Activated CD8-positive, alpha-beta memory T cell treated with anti-CD3 and anti-CD28 coated beads, Interleukin-2, amount 10 ng/mL, durations not matched to agents 7 days and 5 days (primary cell): ENCODE measurements around the gene GLYATL3. TPM values are rescaled to one million over a fixed set of nuclear protein-coding genes. Genes with fewer than 3 reads are reported as not detected.
"Not testable (repeated sequence)": the region's sequence is repeated elsewhere in the genome, so short reads cannot be mapped to it uniquely, and the experiment has no call there.

ENCODE experiments used
- ATAC-seq: fragments of 150-1000 bp; cut with Tn5 transposase; one replicate; pipeline ENCODE4 v1.10.0; 2021; ENCODE audit warnings: moderate library complexity
- CTCF ChIA-PET: fragments of 350-600 bp; sonication (Branson Sonifier 250); formaldehyde crosslinking; loops from one replicate; lab custom pipeline; 2021; ENCODE audit warnings: antibody characterized with exemption; lab: Charles Lee
- DNase-seq: peaks from one replicate; pipeline ENCODE4 v3.0.0-alpha.2; 2020
- H3K27ac Mint-ChIP-seq: one replicate; pipeline ENCODE4 v1.8.0; 2021; ENCODE audit warnings: mild to moderate bottlenecking, mixed read lengths
- H3K27me3 Mint-ChIP-seq: one replicate; pipeline ENCODE4 v1.8.0; 2021; ENCODE audit warnings: mixed read lengths
- H3K36me3 Mint-ChIP-seq: one replicate; pipeline ENCODE4 v1.8.0; 2021; ENCODE audit warnings: mild to moderate bottlenecking, mixed read lengths
- H3K4me1 Mint-ChIP-seq: one replicate; pipeline ENCODE4 v1.8.0; 2021; ENCODE audit warnings: mixed read lengths
- H3K4me3 Mint-ChIP-seq: one replicate; pipeline ENCODE4 v1.8.0; 2021; ENCODE audit warnings: mild to moderate bottlenecking, moderate library complexity, mixed read lengths
- H3K9me3 Mint-ChIP-seq: one replicate; pipeline ENCODE4 v1.8.0; 2022; ENCODE audit warnings: low read depth, mixed read lengths
- total RNA-seq, 2 experiments: library from RNA; stranded (reverse); gene quantifications; one replicate each; pipeline ENCODE4 v1.2.3, GENCODE V29; 2021

The GLYATL3 gene
- not detected for total RNA-seq

DNA sequence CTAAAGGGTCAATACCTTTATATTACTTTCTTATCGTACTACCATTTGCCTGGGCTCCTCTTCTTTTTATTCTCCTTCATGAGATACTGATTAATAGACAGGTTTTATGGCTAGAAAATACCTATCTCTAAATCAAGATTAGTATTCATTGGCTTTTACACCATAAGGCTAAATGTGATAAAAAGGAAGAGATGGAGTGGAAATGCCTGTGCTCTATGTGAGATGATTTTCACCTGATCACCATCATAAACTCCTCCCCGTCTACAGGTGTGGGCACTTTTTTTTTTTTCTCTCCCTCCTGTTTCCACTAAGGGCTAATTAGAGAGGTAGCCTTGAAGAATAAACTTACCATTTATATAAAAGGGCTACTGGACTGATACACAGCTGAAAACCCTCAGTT, at the start of gene GLYATL3:
GLYATL3 (plus strand) TSS at position 301 of the 400 bp plus-strand sequence. CDS start 12,068 bp downstream, outside the sequence.
- CTCF ChIA-PET: interaction anchor here (1.2 kb wide), 1 partner anchor 10 kb away, joined by 3 read pairs; no protein-coding TSS in a partner anchor
- H3K4me3 Mint-ChIP-seq: no peak within 1 kb of the TSS
- H3K36me3 Mint-ChIP-seq: no peaks in the 10 kb centered on the region
- no peak for ATAC-seq
- no peaks in the 10 kb centered on the region for H3K27me3 Mint-ChIP-seq
- no peak within 1 kb of the TSS for H3K27ac Mint-ChIP-seq
- no peak for DNase-seq
- H3K4me1 Mint-ChIP-seq: no peaks in the 10 kb centered on the region
- no peaks in the 10 kb centered on the region for H3K9me3 Mint-ChIP-seq

DNA sequence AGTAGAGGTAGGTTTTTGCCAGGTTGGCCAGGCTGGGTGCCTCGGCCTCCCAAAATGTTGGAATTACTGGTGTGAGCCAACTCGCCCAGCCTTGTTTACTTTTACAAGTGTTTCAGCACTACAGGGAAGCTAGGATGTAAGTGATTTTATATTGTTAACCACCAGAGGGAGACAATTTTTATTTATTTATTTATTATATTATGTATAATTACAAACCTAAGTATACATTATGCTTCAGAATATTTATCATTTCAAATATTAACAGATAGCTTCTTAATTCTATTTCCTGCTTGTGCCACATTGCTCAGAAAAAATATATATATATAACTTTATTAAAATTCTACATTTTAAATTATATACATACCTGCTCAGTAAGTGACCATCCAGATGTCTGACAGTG, 46.5 kb upstream of the GLYATL3 start:
- Mint-ChIP-seq H3K9me3 (no peaks in the 10 kb centered on the region), H3K27me3 (no peaks in the 10 kb centered on the region), H3K4me1 (peaks cover 6% of the 10 kb centered on the region), H3K4me3 (no peak overlapping the region), H3K36me3 (peaks cover 23% of the 10 kb centered on the region), H3K27ac (no peak overlapping the region)
- no peak for ATAC-seq
- CTCF ChIA-PET: interaction anchor here (1.1 kb wide), 1 partner anchor 8 kb away, joined by 3 read pairs; no protein-coding TSS in a partner anchor
- no peak for DNase-seq

DNA sequence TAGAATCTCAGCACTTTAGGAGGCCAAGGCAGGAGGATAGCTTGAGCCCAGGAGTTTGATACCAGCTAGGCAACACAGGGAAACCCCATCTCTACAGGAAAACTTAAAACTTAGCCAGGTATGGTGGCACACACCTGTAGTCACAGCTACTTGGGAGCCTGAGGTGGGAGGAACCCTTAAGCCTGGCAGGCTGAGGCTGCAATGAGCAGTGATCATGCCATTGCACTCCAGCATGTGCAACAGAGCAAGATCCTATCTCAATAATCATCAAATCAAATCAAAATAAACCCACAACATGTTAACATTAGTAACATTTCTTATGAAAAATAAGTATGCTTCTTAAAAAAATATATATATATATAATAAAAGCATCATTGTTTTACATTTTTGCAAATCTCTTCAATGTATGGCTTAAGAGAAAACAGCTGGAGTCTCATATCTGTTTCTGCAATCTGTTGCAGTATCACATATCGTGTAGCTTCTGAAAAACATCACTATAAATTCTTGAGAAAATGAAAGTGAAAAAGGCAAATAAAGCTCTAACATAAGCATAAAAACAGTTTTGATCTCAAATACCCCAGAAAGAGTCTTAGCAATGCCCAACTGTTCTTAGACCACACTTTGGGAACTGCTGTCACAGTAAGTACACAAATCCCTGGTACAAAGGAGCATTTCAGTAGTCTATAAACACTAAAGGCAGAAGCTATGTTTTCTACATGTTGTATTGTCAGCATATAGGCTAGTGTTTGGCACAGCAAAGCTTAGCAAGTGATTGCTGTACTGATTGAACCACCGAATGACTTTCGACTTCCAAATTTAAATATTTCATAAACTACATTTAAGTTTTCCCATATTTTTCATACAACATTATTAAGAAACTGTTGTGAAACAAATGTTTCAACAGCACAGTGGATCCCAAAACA, 44.7 kb upstream of the GLYATL3 start:
- DNase-seq (no peak), ATAC-seq (no peak)
- no peaks in the 10 kb centered on the region for H3K27me3 Mint-ChIP-seq
- peak overlapping the region; percentile 59 for H3K27ac Mint-ChIP-seq
- CTCF ChIA-PET: interaction anchor here (0.9 to 1.2 kb wide), 2 partner anchors 77 to 152 kb away, joined by 3 read pairs; no protein-coding TSS in a partner anchor
- no peaks in the 10 kb centered on the region for H3K9me3 Mint-ChIP-seq
- H3K4me1 Mint-ChIP-seq: peaks cover 11% of the 10 kb centered on the region
- peaks cover 26% of the 10 kb centered on the region for H3K36me3 Mint-ChIP-seq
- H3K4me3 Mint-ChIP-seq: peak overlapping the region; percentile 28

DNA sequence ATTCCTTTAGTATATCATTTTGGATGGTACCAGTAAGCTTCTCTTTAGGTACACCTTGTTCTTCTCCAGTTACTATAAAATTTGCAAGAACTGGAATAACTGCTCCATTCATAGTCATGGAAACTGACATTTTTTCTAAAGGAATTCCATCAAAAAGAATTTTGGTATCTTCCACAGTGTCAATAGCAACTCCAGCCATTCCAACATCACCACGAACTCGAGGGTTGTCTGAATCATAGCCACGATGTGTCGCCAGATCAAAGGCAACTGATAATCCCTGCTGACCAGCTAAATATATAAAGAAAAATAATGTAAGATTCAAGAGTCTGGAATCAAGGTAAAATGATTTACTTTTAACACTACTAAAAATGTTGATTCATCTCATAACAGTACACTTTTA, 42.0 kb upstream of the GLYATL3 start:
- Mint-ChIP-seq H3K4me3 (no peak overlapping the region), H3K27me3 (no peaks in the 10 kb centered on the region), H3K27ac (no peak overlapping the region), H3K36me3 (peaks cover 21% of the 10 kb centered on the region), H3K4me1 (peaks cover 26% of the 10 kb centered on the region), H3K9me3 (no peaks in the 10 kb centered on the region)
- no peak for ATAC-seq
- DNase-seq: no peak
- CTCF ChIA-PET: no interaction called here

DNA sequence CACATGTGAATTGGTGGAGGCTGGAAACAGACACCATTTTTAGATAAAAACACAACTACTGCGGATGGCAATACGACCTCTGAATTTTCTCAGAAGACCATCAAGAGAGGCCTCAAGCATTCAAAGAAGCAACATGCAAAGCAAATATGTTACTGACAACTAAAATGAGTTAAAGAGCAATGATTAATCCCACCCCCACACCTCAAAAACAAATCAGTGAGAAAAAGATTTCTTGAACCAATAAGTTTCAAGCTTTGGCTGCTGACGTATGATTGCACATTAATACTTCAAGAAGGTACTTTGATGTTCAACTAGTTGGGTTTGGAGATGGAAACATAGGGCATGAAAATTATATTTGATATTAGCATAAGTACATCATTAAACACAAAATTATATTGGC, 37.7 kb upstream of the GLYATL3 start:
- DNase-seq (no peak), ATAC-seq (no peak)
- CTCF ChIA-PET: interaction anchor here (1.0 kb wide), 1 partner anchor 12 kb away, joined by 4 read pairs; no protein-coding TSS in a partner anchor
- H3K36me3 Mint-ChIP-seq: peaks cover 20% of the 10 kb centered on the region
- peak overlapping the region; percentile 97 for H3K4me3 Mint-ChIP-seq
- peaks cover 44% of the 10 kb centered on the region for H3K4me1 Mint-ChIP-seq
- H3K27ac Mint-ChIP-seq: peak overlapping the region; percentile 98
- no peaks in the 10 kb centered on the region for H3K9me3 Mint-ChIP-seq
- no peaks in the 10 kb centered on the region for H3K27me3 Mint-ChIP-seq

DNA sequence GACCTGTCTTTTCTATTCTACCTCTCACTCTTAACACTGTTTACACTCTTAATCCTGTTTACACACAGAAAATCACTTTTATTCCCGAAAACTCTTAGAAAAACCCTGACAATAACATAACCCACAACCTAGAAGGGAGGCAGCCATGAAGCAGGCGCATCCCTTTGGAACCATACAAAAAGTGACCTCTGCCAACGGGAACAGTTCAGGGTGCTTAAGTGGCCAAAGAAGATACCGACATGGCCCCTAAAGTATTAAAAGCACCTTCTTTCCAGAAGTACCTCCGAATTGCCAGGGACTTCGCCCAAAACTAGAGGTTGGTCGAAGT, 37.2 kb upstream of the GLYATL3 start:
- peak; percentile 6 for ATAC-seq
- H3K4me1 Mint-ChIP-seq: peaks cover 45% of the 10 kb centered on the region
- DNase-seq: no peak
- CTCF ChIA-PET: interaction anchor here (1.0 kb wide), 1 partner anchor 13 kb away, joined by 4 read pairs; no protein-coding TSS in a partner anchor
- H3K9me3 Mint-ChIP-seq: no peaks in the 10 kb centered on the region
- H3K27me3 Mint-ChIP-seq: no peaks in the 10 kb centered on the region
- H3K4me3 Mint-ChIP-seq: peak overlapping the region; percentile 97
- H3K27ac Mint-ChIP-seq: peak overlapping the region; percentile 98
- peaks cover 18% of the 10 kb centered on the region for H3K36me3 Mint-ChIP-seq

DNA sequence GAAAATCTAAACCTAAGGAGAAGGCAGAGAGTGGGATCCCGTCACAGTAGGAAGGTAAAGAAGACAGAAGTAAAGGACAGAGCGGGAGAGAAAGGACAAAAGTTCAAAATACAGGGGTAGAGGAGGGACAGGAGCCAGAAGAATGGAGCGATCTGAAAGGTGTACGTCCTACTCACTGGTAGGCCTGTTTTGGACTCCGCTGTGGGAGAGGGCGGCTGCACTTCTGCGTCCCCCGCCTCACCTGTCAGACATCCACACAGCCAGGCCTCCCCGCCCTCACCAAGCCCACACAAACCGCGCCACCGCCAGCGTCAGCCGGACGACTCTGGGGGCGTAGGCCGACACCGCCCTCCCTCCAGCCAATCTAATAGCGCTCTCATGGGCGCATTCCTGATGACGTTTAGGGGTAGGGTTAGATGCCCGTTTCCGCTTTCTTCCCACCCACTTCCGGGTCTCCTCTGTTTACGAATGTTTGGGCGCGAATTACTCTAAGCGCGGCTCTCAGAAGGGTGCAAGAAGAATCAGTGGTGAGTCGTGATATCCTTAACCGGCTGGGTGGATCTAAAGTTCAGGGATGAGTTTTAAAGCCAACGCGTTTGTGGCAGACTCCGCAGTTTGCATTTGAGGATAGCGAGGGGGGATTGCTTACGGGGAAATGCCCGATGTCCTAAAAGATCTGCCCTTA, 36.7 kb upstream of the GLYATL3 start, which contains the start of the genes CENPQ and MMUT:
CENPQ (plus strand) TSS at position 444 of the 685 bp plus-strand sequence. CDS start 6,807 bp downstream, outside the sequence.
MMUT (minus strand) TSS at position 327 of the 685 bp plus-strand sequence. CDS start 3,787 bp downstream, outside the sequence.
- CTCF ChIA-PET: interaction anchor here (1.2 kb wide), 1 partner anchor 53 kb away, joined by 3 read pairs; no protein-coding TSS in a partner anchor
- H3K36me3 Mint-ChIP-seq: peaks cover 19% of the 10 kb centered on the region
- DNase-seq (peak; percentile 97), ATAC-seq (peak; percentile 99)
- H3K9me3 Mint-ChIP-seq: no peaks in the 10 kb centered on the region
- H3K4me3 Mint-ChIP-seq: peak within 1 kb of the TSS; percentile 97
- H3K27me3 Mint-ChIP-seq: no peaks in the 10 kb centered on the region
- peak within 1 kb of the TSS; percentile 98 for H3K27ac Mint-ChIP-seq
- H3K4me1 Mint-ChIP-seq: peaks cover 50% of the 10 kb centered on the region

DNA sequence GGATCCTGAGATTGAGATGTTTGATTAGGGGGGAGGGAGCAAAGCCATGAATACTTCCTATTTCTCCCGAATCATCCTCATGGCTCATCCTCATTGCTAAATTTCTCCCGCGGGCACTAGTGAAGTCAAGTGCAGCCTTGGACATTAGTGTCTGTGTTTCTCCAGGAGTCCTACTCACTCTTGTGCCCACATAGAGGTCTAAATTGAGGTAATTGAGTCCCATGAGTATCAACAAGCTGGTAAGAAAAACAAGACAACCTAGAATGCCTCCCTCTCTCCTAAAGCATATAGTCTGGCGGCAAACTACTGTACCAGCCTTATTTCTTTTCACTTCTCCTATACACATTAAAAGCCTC, 36.1 kb upstream of the GLYATL3 start:
- ATAC-seq: peak; percentile 2
- peak overlapping the region; percentile 97 for H3K4me3 Mint-ChIP-seq
- H3K27ac Mint-ChIP-seq: peak overlapping the region; percentile 98

DNA sequence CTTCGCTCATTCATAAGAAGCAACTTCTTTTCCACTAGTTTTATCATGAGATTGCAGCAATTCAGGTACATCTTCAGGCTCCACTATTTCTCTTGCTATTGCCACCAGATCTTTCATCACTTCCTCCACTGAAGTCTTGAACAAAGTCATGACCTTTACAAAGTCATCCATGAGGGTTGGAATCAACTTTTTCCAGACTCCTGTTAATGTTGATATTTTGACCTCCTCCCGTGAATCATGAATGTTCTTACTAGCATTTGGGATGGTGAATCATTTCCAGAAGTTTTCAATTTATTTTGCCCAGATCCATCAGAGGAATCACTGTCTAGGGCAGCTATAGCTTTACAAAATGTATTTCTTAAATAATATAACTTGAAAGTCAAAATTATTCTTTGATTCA, 35.0 kb upstream of the GLYATL3 start:
- Mint-ChIP-seq H3K9me3 (no peaks in the 10 kb centered on the region), H3K27ac (peak overlapping the region; percentile 45), H3K4me1 (peaks cover 50% of the 10 kb centered on the region), H3K4me3 (peak overlapping the region; percentile 97), H3K27me3 (no peaks in the 10 kb centered on the region), H3K36me3 (peaks cover 18% of the 10 kb centered on the region)
- no peak for ATAC-seq
- no peak for DNase-seq
- CTCF ChIA-PET: no interaction called here

More for the DNA sequence above, 36.1 kb upstream of the GLYATL3 start:
- Mint-ChIP-seq H3K4me1 (peaks cover 51% of the 10 kb centered on the region), H3K9me3 (no peaks in the 10 kb centered on the region), H3K36me3 (peaks cover 19% of the 10 kb centered on the region), H3K27me3 (no peaks in the 10 kb centered on the region)
- no peak for DNase-seq
- CTCF ChIA-PET: interaction anchor here (1.2 kb wide), 1 partner anchor 54 kb away, joined by 3 read pairs; no protein-coding TSS in a partner anchor

DNA sequence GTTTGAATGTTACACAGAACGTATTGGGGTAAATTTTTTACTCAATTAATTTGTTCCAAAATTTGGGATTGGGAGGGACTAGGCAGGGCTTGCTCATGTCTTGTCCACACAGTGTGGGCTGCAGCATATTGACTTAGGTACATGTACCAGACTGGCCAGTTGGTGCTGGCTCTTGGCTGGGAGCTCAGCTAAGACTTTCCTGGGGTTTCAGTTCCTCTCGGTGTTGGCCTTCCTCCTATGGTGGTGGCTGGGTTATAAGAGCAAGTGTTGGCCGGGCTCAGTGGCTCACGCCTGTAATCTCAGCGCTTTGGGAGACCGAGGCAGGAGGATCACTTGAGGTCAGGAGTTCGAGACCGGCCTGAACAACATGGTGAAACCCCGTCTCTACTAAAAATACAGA, 31.7 kb upstream of the GLYATL3 start:
- no peak overlapping the region for H3K27ac Mint-ChIP-seq
- H3K4me3 Mint-ChIP-seq: no peak overlapping the region
- DNase-seq (no peak), ATAC-seq (no peak)
- peaks cover 31% of the 10 kb centered on the region for H3K36me3 Mint-ChIP-seq
- H3K4me1 Mint-ChIP-seq: peaks cover 33% of the 10 kb centered on the region
- no peaks in the 10 kb centered on the region for H3K27me3 Mint-ChIP-seq
- no peaks in the 10 kb centered on the region for H3K9me3 Mint-ChIP-seq
- CTCF ChIA-PET: no interaction called here

DNA sequence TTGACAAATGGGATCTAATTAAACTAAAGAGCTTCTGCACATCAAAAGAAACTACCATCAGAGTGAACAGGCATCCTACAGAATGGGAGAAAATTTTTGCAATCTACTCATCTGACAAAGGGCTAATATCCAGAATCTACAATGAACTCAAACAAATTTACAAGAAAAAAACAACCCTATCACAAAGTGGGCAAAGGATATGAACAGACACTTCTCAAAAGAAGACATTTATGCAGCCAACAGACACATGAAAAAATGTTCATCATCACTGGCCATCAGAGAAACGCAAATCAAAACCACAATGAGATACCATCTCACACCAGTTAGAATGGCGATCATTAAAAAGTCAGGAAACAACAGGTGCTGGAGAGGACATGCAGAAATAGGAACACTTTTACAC, 23.2 kb upstream of the GLYATL3 start:
- ATAC-seq, DNase-seq, H3K4me3 Mint-ChIP-seq, CTCF ChIA-PET, H3K27me3 Mint-ChIP-seq, H3K4me1 Mint-ChIP-seq, H3K9me3 Mint-ChIP-seq, H3K27ac Mint-ChIP-seq: not testable (repeated sequence)
- H3K36me3 Mint-ChIP-seq: peaks cover 53% of the 10 kb centered on the region

DNA sequence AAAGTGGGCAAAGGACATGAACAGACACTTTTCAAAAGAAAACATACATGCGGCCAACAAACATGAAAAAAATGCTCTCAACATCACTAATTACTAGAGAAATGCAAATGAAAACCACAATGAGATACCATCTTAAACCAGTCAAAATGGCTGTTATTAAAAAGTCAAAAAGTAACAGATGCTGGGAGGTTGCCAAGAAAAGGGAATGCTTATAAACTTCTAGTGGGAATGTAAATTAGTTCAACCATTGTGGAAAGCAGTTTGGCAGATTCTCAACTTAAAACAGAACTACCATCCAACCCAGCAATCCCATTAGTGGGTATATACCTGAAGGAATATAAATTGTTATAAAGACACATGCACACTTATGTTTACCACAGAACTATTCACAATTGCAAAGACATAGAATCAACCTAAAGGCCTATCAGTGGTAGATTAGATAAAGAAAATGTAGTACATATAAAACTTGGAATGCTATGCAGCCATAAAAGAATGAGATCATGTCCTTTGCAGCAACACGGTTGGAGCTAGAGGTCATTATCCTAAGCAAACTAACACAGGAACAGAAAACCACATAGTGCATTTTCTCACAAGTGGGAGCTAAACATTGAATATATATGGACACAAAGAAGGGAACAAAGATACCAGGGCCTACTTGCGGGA, 20.3 kb upstream of the GLYATL3 start:
- no peaks in the 10 kb centered on the region for H3K9me3 Mint-ChIP-seq
- H3K4me3 Mint-ChIP-seq: no peak overlapping the region
- H3K27me3 Mint-ChIP-seq: no peaks in the 10 kb centered on the region
- CTCF ChIA-PET: interaction anchor here (1.0 kb wide), 1 partner anchor 10 kb away, joined by 3 read pairs; no protein-coding TSS in a partner anchor
- peaks cover 41% of the 10 kb centered on the region for H3K36me3 Mint-ChIP-seq
- peaks cover 1% of the 10 kb centered on the region for H3K4me1 Mint-ChIP-seq
- H3K27ac Mint-ChIP-seq: no peak overlapping the region
- ATAC-seq: no peak
- DNase-seq: no peak

DNA sequence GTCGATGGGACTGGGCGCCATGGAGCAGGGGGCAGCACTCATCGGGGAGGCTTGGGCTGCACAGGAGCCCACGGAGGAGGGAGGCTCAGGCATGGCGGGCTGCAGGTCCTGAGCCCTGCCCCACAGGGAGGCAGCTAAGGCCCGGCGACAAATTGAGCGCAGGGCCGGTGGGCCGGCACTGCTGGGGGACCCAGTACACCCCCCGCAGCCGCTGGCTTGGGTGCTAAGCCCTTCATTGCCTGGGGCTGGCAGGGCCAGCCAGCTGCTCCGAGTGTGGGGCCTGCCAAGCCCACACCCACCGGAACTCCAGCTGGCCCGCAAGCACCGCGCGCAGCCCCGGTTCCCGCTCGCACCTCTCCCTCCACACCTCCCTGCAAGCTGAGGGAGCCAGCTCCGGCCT, 17.9 kb upstream of the GLYATL3 start:
- CTCF ChIA-PET, H3K27ac Mint-ChIP-seq, ATAC-seq, H3K4me1 Mint-ChIP-seq, DNase-seq, H3K27me3 Mint-ChIP-seq, H3K9me3 Mint-ChIP-seq, H3K4me3 Mint-ChIP-seq: not testable (repeated sequence)
- H3K36me3 Mint-ChIP-seq: peaks cover 38% of the 10 kb centered on the region
